Measurements from ENCODE around the gene RNF208. TPM values are rescaled to one million over a fixed set of nuclear protein-coding genes. Genes with fewer than 3 reads are reported as not detected.

The RNF208 gene
- total and polyA plus RNA-seq, 5 experiments from 2014 or later: 0.91 to 1.7 TPM; not detected in 3

DNA sequence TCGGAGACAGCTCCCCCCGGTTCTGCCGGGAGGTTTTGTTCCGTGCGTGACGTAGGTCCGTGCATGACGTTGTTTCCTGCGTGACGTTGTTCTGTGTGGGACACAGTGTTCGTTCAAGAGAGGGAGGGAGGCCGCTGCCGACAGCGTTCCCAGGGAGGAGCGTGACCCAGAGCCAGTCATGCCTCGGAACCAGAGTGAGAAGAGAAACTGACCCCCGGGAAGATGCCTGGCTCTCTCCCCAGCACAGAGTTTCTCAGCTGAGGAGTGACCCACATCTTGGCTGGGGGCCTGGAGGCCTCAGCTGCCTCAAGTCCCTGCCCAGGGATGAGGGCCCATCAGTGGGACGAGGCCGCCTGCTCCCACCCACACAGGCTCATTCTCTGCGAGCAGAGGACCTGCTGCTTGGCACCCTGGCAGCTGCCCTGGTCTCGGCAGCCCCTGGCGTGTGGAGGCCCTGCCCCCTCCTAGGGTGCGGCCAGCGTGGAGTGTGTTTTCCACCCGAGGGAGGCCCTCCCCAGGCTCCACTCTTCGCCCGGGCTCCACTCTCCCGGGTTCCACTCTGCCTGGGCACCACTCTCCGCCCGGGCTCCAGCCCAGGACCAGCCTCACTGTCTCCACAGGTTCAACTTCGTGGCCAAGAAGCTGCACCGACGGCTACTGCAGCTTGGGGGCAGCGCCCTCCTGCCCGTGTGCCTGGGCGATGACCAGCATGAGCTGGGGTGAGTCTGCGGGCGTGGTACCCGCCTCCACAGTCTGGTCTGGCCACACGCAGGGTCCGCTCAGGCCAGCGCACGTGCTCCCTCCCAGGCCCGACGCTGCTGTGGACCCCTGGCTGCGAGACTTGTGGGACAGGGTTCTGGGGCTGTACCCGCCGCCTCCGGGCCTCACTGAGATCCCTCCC, 8.6 kb downstream of the RNF208 start:
- H3K9me3 Mint-ChIP-seq: no peaks in the 10 kb centered on the region
- ATAC-seq (no peak), DNase-seq (no peak)
- peak overlapping the region in 1 of 10 donors; percentile 40 for H3K27ac Mint-ChIP-seq
- POLR2A ChIA-PET: interaction anchor here (0.5 to 1.6 kb wide), 3 partner anchors 10 to 84 kb away, joined by 3 to 7 read pairs (median 4); partner anchors contain the start of genes RNF208 and TPRN
- H3K4me3 Mint-ChIP-seq: no peak overlapping the region
- peaks cover 0 to 6% (median 3%) of the 10 kb centered on the region in 4 donors for H3K4me1 Mint-ChIP-seq
- H3K27me3 Mint-ChIP-seq: no peaks in the 10 kb centered on the region
- peaks cover 0 to 3% (median 0%) of the 10 kb centered on the region in 3 donors for H3K36me3 Mint-ChIP-seq

DNA sequence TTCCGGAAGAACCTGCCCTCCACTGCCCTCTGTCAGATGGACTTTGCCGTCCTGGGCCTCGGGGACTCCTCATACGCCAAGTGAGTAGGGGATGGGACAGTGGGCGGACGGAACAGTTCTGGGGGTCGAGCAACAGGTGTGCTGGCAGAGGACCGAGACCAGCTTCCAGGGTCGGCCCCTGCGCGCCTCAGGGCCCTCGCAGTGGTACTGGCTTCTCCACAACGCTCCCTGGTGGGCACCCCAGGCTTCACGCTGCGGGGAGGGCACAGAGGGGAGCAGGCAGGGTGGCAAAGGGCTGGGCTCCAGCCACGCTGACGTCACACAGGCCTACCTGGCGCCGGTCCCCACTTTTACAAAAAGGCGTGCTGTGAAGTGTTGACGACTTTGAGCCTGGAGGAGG, 9.5 kb downstream of the RNF208 start:
- Mint-ChIP-seq H3K9me3 (no peaks in the 10 kb centered on the region), H3K27me3 (no peaks in the 10 kb centered on the region), H3K36me3 (peaks cover 0 to 8% (median 0%) of the 10 kb centered on the region in 3 donors), H3K27ac (no peak overlapping the region), H3K4me1 (peaks cover 1 to 10% (median 6%) of the 10 kb centered on the region in 4 donors), H3K4me3 (no peak overlapping the region)
- POLR2A ChIA-PET: interaction anchor here (0.5 kb wide), 1 partner anchor 83 kb away, joined by 4 read pairs; no protein-coding TSS in a partner anchor
- DNase-seq: no peak
- no peak for ATAC-seq

DNA sequence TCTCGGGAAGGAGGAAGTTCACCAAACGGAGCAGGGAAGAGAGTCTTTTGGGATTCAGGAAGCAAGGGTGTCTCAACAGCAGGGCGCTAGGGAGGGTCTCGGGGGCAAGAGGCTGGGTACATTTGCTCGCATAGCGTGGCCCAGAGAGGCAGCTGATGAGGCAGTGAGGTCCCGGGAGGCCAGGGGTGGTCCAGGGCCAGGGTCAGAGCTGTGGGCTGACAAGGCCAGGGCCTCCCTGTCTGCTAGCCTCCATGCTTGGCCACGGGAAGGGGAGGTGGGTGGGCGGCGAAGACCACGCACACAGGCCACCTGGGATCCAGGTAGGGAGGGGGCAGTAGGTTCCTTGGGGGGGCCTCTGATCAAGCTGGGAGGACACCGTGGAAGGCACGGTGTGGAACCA, 10.5 kb downstream of the RNF208 start:
- Mint-ChIP-seq H3K27ac (peak overlapping the region in 1 of 10 donors; percentile 56), H3K36me3 (peaks cover 0 to 14% (median 0%) of the 10 kb centered on the region in 3 donors), H3K4me1 (peaks cover 10 to 20% (median 16%) of the 10 kb centered on the region in 4 donors), H3K4me3 (no peak overlapping the region), H3K27me3 (no peaks in the 10 kb centered on the region), H3K9me3 (no peaks in the 10 kb centered on the region)
- no peak for ATAC-seq
- DNase-seq: no peak
- POLR2A ChIA-PET: no interaction called here

DNA sequence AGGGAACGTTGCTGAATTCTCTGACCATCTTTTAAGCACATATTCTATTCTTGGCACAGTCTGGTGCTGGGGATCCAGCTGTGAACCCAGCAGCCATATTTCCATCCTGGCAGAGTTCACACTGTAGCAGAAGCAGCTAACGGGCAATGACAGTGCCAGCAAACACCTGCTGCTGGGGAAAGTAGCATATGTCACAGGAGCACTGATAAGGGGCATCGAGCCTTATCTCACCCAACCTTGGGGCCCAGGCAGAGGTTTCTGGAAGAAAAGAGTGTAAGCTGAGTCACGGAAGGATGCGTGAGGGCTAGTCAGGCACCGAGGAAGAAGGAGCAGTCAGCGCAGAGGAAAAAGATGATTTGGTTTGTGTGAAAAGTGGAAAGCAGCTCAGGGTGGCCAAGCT, 15.4 kb downstream of the RNF208 start:
- Mint-ChIP-seq H3K36me3 (peaks cover 0 to 14% (median 0%) of the 10 kb centered on the region in 3 donors), H3K4me3 (peak overlapping the region; percentile 79 to 95 (median 92)), H3K9me3 (no peaks in the 10 kb centered on the region), H3K27me3 (no peaks in the 10 kb centered on the region), H3K4me1 (peaks cover 20 to 50% (median 39%) of the 10 kb centered on the region in 4 donors), H3K27ac (peak overlapping the region; percentile 74 to 97 (median 90))
- ATAC-seq (no peak), DNase-seq (no peak)
- POLR2A ChIA-PET: interaction anchor here (1.1 to 11.7 kb wide), 3 partner anchors 16 to 77 kb away, joined by 3 to 135 read pairs (median 85); partner anchors contain the start of genes ANAPC2, CYSRT1, RNF208 and SSNA1

DNA sequence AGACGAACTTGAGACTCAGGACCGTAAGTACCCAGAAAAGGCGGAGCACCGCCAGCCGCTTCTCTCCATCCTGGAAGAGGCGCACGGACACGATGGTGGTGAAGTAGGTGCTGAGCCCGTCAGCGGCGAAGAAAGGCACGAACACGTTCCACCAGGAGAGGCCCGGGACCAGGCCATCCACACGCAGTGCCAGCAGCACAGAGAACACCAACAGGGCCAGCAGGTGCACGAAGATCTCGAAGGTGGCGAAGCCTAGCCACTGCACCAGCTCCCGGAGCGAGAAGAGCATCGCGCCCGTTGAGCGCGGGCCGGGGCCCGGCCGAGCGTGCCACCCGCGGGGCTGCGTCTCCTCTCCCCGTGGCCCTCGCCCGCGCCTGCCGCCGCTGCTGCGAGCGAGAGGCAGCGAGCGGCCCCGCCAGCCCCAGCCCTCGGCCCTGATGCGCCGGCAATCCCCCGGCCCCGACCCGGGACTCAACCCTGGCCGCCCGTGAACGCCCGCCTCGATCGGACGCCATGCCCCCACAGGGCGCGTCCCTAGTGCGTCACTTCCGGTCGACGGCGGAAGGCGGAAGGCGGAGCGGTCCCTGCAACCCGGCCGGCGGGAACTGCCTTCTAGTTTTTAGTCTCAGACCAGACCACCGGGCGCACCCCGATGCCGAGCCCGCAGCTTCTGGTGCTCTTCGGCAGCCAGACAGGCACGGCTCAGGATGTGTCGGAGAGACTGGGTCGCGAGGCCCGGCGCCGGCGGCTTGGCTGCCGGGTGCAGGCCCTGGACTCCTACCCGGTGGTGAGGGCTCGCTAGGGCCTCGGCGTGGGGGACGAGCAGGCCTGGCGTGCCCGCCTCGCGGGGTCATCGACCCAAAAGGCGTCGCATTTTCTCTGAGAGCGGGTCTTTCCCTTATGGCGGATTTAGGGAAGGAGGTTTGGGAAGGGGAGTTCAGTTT, 16.6 kb downstream of the RNF208 start, which contains the start of the genes NDOR1 and TMEM203:
NDOR1 (plus strand) TSS at position 575 of the 944 bp plus-strand sequence; CDS start at position 653, 78 bp downstream.
TMEM203 (minus strand) TSS at position 523 of the 944 bp plus-strand sequence; CDS start at position 289, 234 bp downstream.
- no peaks in the 10 kb centered on the region for H3K9me3 Mint-ChIP-seq
- H3K4me1 Mint-ChIP-seq: peaks cover 22 to 57% (median 47%) of the 10 kb centered on the region in 4 donors
- POLR2A ChIA-PET: interaction anchor here (0.6 to 11.7 kb wide), 8 partner anchors 15 to 119 kb away, joined by 3 to 135 read pairs (median 6); partner anchors contain the start of genes ANAPC2, CYSRT1, MAN1B1 and RNF208
- H3K27me3 Mint-ChIP-seq: no peaks in the 10 kb centered on the region
- DNase-seq (peak; percentile 87 to 96 (median 92)), ATAC-seq (peak; percentile 58 to 59)
- H3K4me3 Mint-ChIP-seq: peak within 1 kb of the TSS; percentile 86 to 95 (median 92)
- H3K27ac Mint-ChIP-seq: peak within 1 kb of the TSS; percentile 75 to 97 (median 94)
- H3K36me3 Mint-ChIP-seq: peaks cover 0 to 14% (median 0%) of the 10 kb centered on the region in 3 donors

DNA sequence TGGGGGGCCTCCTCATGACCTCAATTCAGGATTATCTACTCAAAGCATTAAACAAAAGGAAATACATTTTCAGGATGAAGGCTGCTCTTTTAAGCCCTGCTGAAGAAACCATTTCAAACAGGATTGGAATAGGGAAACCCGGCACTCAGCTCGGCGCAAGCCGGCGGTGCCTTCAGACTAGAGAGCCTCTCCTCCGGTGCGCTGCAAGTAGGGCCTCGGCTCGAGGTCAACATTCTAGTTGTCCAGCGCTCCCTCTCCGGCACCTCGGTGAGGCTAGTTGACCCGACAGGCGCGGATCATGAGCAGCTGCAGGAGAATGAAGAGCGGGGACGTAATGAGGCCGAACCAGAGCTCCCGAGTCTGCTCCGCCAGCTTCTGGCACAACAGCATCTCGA, 17.3 kb downstream of the RNF208 start:
- ATAC-seq (no peak), DNase-seq (no peak)
- POLR2A ChIA-PET: interaction anchor here (0.6 to 11.7 kb wide), 7 partner anchors 14 to 320 kb away, joined by 3 to 135 read pairs (median 5); partner anchors contain the start of genes ANAPC2, CYSRT1, MAN1B1 and RNF208
- H3K27ac Mint-ChIP-seq: peak overlapping the region; percentile 75 to 97 (median 94)
- peaks cover 0 to 14% (median 0%) of the 10 kb centered on the region in 3 donors for H3K36me3 Mint-ChIP-seq
- H3K4me1 Mint-ChIP-seq: peaks cover 22 to 57% (median 47%) of the 10 kb centered on the region in 4 donors
- H3K4me3 Mint-ChIP-seq: peak overlapping the region; percentile 86 to 95 (median 92)
- no peaks in the 10 kb centered on the region for H3K9me3 Mint-ChIP-seq
- H3K27me3 Mint-ChIP-seq: no peaks in the 10 kb centered on the region

DNA sequence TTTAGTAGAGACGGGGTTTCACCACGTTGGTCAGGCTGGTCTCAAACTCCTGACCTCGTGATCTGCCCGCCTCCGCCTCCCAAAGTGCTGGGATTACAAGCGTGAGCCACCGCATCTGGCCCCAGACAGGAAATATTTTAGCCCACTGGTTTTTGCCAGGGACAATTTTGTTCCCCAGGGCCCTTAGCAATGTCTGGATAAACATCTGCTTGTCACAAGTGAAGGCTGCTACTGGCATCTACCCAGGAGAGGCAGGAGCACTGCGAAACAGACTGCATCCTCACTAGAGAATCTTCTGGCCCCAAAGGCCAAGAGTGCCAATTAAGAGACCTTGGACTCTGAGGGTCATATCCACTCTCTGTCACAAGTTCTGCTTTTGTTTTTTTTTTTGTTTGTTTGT, 19.1 kb downstream of the RNF208 start:
- DNase-seq: no peak
- no peaks in the 10 kb centered on the region for H3K27me3 Mint-ChIP-seq

DNA sequence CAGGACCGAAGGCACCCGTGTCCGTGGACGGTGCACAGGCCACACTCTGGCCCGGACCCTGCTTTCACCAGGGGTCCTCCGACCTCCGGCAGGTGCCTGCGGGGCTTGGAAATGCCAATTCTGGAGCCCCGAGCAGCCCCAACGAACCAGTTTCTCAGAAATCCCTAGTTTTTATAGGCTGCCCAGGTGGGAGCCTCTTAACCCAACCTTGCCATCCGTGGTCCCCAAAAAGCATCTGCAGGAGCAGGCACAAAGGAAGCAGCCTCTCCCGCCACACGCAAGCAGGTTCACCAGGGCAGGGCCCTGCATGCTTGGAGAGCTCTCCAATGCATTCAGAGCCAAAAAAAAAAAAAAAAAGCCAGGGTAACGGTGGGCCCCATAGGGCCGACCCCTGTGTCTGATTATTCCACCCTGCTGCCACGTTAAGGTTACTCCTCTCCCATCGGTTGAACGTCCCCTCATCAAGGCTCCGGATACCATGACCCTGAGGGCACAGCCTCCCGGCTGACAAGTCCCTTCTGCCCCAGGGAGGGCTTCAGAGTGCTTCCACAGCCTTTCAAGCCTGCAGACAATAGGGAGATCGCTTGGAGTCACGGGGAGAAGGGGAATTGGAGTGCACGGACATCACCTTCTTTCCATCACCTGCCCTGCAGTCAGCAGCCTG, 20.7 kb downstream of the RNF208 start:
- no peak for ATAC-seq
- Mint-ChIP-seq H3K36me3 (no peaks in the 10 kb centered on the region), H3K27me3 (no peaks in the 10 kb centered on the region), H3K4me3 (peak overlapping the region; percentile 76 to 92 (median 85)), H3K4me1 (peaks cover 10 to 45% (median 29%) of the 10 kb centered on the region in 4 donors), H3K27ac (peak overlapping the region; percentile 48 to 90 (median 80)), H3K9me3 (no peaks in the 10 kb centered on the region)
- POLR2A ChIA-PET: interaction anchor here (0.6 to 11.7 kb wide), 19 partner anchors 11 to 1185 kb away, joined by 3 to 135 read pairs (median 4); partner anchors contain the start of genes ANAPC2, CYSRT1, GRIN1 and MAN1B1
- DNase-seq: no peak

More for the DNA sequence above, 19.1 kb downstream of the RNF208 start:
- Mint-ChIP-seq H3K4me1 (peaks cover 22 to 59% (median 43%) of the 10 kb centered on the region in 4 donors), H3K36me3 (peaks cover 0 to 9% (median 0%) of the 10 kb centered on the region in 3 donors), H3K4me3 (peak overlapping the region in 4 of 10 donors; percentile 4 to 54 (median 32)), H3K9me3 (no peaks in the 10 kb centered on the region), H3K27ac (no peak overlapping the region)
- POLR2A ChIA-PET: interaction anchor here (0.7 to 11.7 kb wide), 6 partner anchors 12 to 156 kb away, joined by 3 to 135 read pairs (median 7); partner anchors contain the start of genes ANAPC2, CYSRT1, MAN1B1 and RNF208
- no peak for ATAC-seq

DNA sequence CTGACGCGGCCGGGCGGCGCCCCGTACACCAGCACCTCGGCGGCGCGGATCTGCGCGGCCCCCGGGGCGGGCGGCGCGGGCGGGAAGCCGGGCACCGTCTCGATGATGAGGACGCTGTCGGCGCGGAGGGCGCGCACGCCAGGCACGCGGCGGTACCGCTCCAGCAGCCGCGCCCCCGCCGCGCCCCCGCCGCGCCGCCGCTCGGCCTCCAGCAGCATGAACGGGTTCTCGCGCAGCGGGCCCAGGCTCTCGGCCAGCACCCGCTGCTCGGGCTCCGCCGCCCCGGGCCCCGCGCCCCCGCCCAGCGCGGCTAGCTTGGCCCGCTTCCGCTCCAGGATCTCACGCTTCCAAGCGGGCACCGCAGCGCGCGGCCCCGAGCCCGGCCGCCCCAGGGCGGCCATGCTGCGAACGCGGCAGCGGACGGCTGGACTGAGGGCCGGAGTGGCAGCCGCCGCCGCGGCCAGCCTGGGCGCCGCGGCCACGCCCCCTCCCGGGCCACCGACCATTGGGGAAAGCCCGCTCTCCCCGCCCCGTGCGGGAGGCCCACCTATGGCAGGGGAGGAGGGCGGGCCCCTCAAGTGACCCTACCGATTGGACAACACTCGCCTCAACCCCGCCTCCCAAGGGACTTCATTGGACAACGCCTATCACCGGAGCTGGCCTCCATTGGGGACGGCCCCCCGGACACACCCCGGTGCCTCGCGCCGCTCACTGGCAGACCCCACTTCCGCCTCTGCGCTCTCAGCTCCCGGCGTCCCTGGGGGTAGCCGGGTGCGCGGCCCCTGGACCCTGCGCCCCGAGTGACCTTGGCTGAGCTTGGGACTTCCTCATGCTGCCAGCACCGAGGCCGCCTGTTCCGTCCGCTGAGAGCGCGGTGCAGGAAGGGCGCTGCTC, 21.5 kb downstream of the RNF208 start, which contains the start of gene TPRN:
TPRN (minus strand) TSS at position 431 of the 894 bp plus-strand sequence; CDS start at position 401, 30 bp downstream.
- POLR2A ChIA-PET: interaction anchor here (0.6 to 11.7 kb wide), 18 partner anchors 10 to 1184 kb away, joined by 3 to 135 read pairs (median 4); partner anchors contain the start of genes ANAPC2, CYSRT1, GRIN1 and MAN1B1
- ATAC-seq (peak; percentile 93 to 95), DNase-seq (peak; percentile 94 to 99 (median 98))
- Mint-ChIP-seq H3K27me3 (no peaks in the 10 kb centered on the region), H3K4me1 (peaks cover 9 to 39% (median 22%) of the 10 kb centered on the region in 4 donors), H3K36me3 (no peaks in the 10 kb centered on the region), H3K4me3 (peak within 1 kb of the TSS; percentile 76 to 92 (median 85)), H3K9me3 (no peaks in the 10 kb centered on the region), H3K27ac (peak within 1 kb of the TSS; percentile 48 to 90 (median 80))

Measured in naive thymus-derived CD8-positive, alpha-beta T cell (primary cell).